GM12878 (cell line): ENCODE results near the gene CSNK1G1.

Experiments
- CTCF ChIP-seq, 3 experiments: IDR thresholded peaks in 2 of 3; conservative IDR thresholded peaks in 1 of 3; 2 replicates each; pipeline ENCODE4 v1.5.1; 2011; ENCODE audit warnings: low read depth in 3 of 3, low read length in 3 of 3, mild to moderate bottlenecking in 3 of 3, control low read depth in 2 of 3, moderate library complexity in 2 of 3, inconsistent platforms in 1 of 3, mixed read lengths in 1 of 3; ENCODE audit not compliant: control insufficient read depth in 2 of 3, insufficient read depth in 1 of 3; ENCODE audit errors: extremely low read depth in 1 of 3
- POLR2A ChIP-seq: IDR thresholded peaks from 2 replicates; pipeline ENCODE4 v1.6.1; 2011; ENCODE audit warnings: low read depth, mild to moderate bottlenecking, low read length
- SIN3A ChIP-seq: IDR thresholded peaks from 2 replicates; pipeline ENCODE4 v1.6.1; 2012; ENCODE audit warnings: low read depth, low read length, improper control_type of control experiment
- TCF3 ChIP-seq: IDR thresholded peaks from 2 replicates; pipeline ENCODE4 v1.6.1; 2012; ENCODE audit warnings: low read depth, mild to moderate bottlenecking, low read length, borderline replicate concordance; ENCODE audit not compliant: insufficient read depth
- TF ChIP-seq, protein P1 (sequence below): IDR thresholded peaks from 2 replicates; pipeline ENCODE4 v1.6.1; 2011; ENCODE audit warnings: borderline replicate concordance, low read depth, mild to moderate bottlenecking, moderate library complexity, mixed read lengths, low read length; ENCODE audit not compliant: insufficient read depth; ENCODE audit errors: extremely low read length

GRCh38 chr15:64249406-64249805, 106.6 kb downstream of the CSNK1G1 start:
- TF ChIP-seq TCF3 (no peak), POLR2A (no peak), CTCF (IDR thresholded peaks at IDR 0.05 in 2 of 3, conservative IDR thresholded peaks at IDR 0.05 in 1 of 3; ENCODE audit: control insufficient read depth in 2 of 3, extremely low read depth in 1 of 3, insufficient read depth in 1 of 3, low read depth in 3 of 3, low read length in 3 of 3) (no peak), SIN3A (no peak)
- TF ChIP-seq, protein P1, sequence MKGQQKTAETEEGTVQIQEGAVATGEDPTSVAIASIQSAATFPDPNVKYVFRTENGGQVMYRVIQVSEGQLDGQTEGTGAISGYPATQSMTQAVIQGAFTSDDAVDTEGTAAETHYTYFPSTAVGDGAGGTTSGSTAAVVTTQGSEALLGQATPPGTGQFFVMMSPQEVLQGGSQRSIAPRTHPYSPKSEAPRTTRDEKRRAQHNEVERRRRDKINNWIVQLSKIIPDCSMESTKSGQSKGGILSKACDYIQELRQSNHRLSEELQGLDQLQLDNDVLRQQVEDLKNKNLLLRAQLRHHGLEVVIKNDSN, result no peak
